SK-N-MC (cell line): Measurements from ENCODE around the gene NDOR1.

Experiments used
- EZH2 ChIP-seq: fragments of 200-600 bp; sonication (generic); IDR thresholded peaks from one replicate; pipeline ENCODE4 v1.6.1; 2017; ENCODE audit warnings: antibody characterized with exemption
- FOXP2 ChIP-seq: optimal IDR thresholded peaks from 2 replicates; pipeline ENCODE3; 2011; ENCODE audit warnings: mild to moderate bottlenecking, moderate library complexity; ENCODE audit not compliant: insufficient read depth; ENCODE audit errors: extremely low read length, control extremely low read depth
- POLR2AphosphoS5 ChIP-seq: IDR thresholded peaks from 2 replicates; pipeline ENCODE4 v1.6.1; 2012; ENCODE audit warnings: mild to moderate bottlenecking, low read depth, low read length, borderline replicate concordance

DNA sequence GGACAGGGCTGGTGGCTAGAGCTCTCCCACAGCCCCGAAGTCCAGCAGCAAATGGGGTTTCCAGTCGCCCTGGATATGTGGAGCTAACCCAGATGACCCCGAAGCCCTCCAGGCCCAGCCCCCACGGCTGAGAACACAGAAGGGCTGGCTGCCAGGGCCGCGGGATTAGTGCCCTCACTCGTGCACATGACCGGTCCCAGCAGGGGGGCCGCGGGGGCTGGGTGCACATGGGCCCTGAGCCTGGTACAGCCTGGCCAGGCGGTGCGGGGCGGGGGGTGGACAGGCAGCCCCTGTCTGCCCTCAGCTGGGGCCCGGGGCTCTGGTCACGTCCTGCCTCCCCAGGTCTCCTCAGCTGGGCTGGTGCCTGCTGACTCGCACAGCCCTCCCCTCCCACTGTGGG, 11.1 kb upstream of the NDOR1 start:
- TF ChIP-seq POLR2AphosphoS5 (no peak), EZH2 (no peak), FOXP2 (no peak)
